Activated CD4-positive, alpha-beta T cell treated with anti-CD3 and anti-CD28 coated beads, Interleukin-2, amount 10 ng/mL, durations not matched to agents 24 days and 14 days (primary cell): ENCODE results near the gene DIS3L2. TPM values are rescaled to one million over a fixed set of nuclear protein-coding genes. Genes with fewer than 3 reads are reported as not detected.
"Not testable (repeated sequence)": the region's sequence is repeated elsewhere in the genome, so short reads cannot be mapped to it uniquely, and the experiment has no call there.

Source experiments
- DNase-seq: peaks from one replicate; pipeline ENCODE4 v3.0.0; 2022
- H3K27ac Mint-ChIP-seq: one replicate; pipeline ENCODE4 v1.8.0; 2022; ENCODE audit warnings: mild to moderate bottlenecking, mixed read lengths
- H3K27me3 Mint-ChIP-seq: one replicate; pipeline ENCODE4 v1.8.0; 2022; ENCODE audit warnings: mixed read lengths
- H3K36me3 Mint-ChIP-seq: one replicate; pipeline ENCODE4 v1.8.0; 2022; ENCODE audit warnings: low read depth, mild to moderate bottlenecking, mixed read lengths
- H3K4me1 Mint-ChIP-seq: one replicate; pipeline ENCODE4 v1.8.0; 2021; ENCODE audit warnings: mixed read lengths
- H3K4me3 Mint-ChIP-seq: one replicate; pipeline ENCODE4 v1.8.0; 2022; ENCODE audit warnings: mild to moderate bottlenecking, moderate library complexity, mixed read lengths
- H3K9me3 Mint-ChIP-seq: one replicate; pipeline ENCODE4 v1.8.0; 2021; ENCODE audit warnings: mixed read lengths
- intact Hi-C: fragments of 100-400 bp; cut with micrococcal nuclease; formaldehyde crosslinking; loops from one replicate; pipeline ENCODE4 v1.15.1; 2023
- total RNA-seq: library from RNA; stranded (reverse); gene quantifications from 2 replicates; pipeline ENCODE4 v1.2.3, GENCODE V29; 2022

DIS3L2 gene
- total RNA-seq, 1 donor from 2014 or later = 27.8 TPM

DNA sequence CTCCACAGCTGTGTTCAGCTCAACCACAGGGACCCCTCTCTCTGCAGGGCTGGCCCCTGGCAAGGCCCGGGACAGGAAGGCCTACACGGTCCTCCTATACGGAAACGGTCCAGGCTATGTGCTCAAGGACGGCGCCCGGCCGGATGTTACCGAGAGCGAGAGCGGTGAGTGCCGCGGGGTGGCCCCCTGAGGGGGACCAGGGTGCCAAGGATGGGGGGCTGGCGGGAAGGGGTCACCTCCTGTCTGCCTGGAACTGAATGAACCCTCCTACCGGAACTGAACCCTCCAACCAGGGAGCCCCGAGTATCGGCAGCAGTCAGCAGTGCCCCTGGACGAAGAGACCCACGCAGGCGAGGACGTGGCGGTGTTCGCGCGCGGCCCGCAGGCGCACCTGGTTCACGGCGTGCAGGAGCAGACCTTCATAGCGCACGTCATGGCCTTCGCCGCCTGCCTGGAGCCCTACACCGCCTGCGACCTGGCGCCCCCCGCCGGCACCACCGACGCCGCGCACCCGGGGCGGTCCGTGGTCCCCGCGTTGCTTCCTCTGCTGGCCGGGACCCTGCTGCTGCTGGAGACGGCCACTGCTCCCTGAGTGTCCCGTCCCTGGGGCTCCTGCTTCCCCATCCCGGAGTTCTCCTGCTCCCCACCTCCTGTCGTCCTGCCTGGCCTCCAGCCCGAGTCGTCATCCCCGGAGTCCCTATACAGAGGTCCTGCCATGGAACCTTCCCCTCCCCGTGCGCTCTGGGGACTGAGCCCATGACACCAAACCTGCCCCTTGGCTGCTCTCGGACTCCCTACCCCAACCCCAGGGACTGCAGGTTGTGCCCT lies 419.9 kb downstream of the DIS3L2 start:
- H3K4me1 Mint-ChIP-seq, H3K4me3 Mint-ChIP-seq: not testable (repeated sequence)

DNA sequence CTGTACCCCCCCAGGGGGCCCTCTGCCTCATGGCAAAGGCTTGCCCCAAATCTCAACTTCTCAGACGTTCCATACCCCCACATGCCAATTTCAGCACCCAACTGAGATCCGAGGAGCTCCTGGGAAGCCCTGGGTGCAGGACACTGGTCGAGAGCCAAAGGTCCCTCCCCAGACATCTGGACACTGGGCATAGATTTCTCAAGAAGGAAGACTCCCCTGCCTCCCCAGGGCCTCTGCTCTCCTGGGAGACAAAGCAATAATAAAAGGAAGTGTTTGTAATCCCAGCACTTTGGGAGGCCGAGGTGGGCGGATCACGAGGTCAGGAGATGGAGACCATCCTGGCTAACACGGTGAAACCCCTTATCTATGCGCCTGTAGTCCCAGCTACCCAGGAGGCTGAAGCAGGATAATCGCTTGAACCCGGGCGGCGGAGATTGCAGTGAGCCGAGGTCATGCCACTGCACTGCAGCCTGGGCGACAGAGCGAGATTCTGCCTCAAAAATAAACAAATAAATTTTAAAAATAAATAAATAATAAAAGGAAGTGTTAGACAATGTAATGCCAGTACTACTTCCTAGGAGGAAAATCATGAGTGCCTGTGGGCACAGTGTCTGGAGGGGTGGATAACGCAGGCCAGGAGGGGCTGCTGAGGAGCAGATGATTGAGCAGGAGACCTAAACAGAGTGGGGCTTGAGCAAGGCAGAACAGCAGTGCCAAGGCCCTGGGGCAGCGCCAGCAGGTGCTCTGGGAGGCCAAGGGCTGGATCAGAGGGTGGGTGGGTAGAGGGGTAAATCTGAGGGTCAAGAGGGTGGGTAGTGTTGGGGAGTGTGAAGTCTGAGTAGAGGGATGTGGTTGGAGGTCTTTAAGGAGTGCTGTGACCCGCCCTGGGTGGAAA lies 421.1 kb downstream of the DIS3L2 start:
- H3K27ac Mint-ChIP-seq = no peak overlapping the region
- intact Hi-C loops = no loop called here
- no peaks in the 10 kb centered on the region for H3K36me3 Mint-ChIP-seq

More for the DNA sequence above, 419.9 kb downstream of the DIS3L2 start:
- H3K36me3 Mint-ChIP-seq, H3K9me3 Mint-ChIP-seq, H3K27ac Mint-ChIP-seq, intact Hi-C loops: not testable (repeated sequence)
- H3K27me3 Mint-ChIP-seq = peaks cover 31% of the 10 kb centered on the region
- peak; percentile 69 for DNase-seq

DNA sequence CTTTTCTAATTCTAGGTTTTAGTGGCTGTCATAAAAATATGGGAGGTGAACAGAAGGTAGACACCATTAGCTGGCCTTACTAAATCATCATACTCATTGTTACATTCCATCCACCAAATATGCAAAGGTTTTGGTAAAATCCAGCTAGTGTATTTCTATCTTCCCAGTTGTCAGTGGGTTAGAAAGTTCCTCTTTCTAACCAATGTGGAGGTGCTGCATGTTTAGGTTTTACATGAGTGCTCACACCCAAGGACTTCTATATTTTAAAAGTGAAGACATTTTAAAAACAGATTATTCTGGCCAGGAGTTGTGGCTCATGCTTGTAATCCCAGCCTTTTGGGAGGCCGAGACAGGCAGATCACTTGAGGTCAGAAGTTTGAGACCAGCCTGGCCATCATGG lies 423.0 kb downstream of the DIS3L2 start:
- intact Hi-C loops = no loop called here
- no peak overlapping the region for H3K4me3 Mint-ChIP-seq
- no peaks in the 10 kb centered on the region for H3K36me3 Mint-ChIP-seq
- no peak overlapping the region for H3K27ac Mint-ChIP-seq
- no peaks in the 10 kb centered on the region for H3K4me1 Mint-ChIP-seq
- H3K27me3 Mint-ChIP-seq = peaks cover 39% of the 10 kb centered on the region
- no peak for DNase-seq
- no peaks in the 10 kb centered on the region for H3K9me3 Mint-ChIP-seq

More for the DNA sequence above, 421.1 kb downstream of the DIS3L2 start:
- no peak overlapping the region for H3K4me3 Mint-ChIP-seq
- DNase-seq = no peak
- no peaks in the 10 kb centered on the region for H3K4me1 Mint-ChIP-seq
- H3K27me3 Mint-ChIP-seq = peaks cover 34% of the 10 kb centered on the region
- no peaks in the 10 kb centered on the region for H3K9me3 Mint-ChIP-seq

DNA sequence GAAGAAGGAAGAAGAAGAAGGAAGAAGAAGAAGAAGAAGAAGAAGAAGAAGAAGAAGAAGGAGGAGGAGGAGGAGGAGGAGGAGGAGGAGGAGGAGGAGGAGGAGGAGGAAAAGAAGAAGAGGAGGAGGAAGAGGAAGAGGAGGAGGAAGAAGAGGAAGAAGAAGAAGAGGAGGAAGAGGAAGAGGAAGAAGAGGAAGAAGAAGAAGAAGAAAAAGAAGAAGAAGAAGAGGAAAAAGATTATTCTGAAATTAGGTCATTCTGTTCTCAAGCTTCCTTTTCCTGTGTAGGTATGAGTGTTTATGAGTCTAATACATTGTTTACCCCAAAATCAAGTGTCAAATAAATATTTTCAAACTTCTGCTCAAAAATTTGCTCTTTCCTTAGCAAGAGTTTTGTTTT lies 423.5 kb downstream of the DIS3L2 start:
- H3K36me3 Mint-ChIP-seq, H3K4me1 Mint-ChIP-seq, H3K4me3 Mint-ChIP-seq, DNase-seq, intact Hi-C loops, H3K9me3 Mint-ChIP-seq, H3K27ac Mint-ChIP-seq: not testable (repeated sequence)
- peaks cover 45% of the 10 kb centered on the region for H3K27me3 Mint-ChIP-seq

DNA sequence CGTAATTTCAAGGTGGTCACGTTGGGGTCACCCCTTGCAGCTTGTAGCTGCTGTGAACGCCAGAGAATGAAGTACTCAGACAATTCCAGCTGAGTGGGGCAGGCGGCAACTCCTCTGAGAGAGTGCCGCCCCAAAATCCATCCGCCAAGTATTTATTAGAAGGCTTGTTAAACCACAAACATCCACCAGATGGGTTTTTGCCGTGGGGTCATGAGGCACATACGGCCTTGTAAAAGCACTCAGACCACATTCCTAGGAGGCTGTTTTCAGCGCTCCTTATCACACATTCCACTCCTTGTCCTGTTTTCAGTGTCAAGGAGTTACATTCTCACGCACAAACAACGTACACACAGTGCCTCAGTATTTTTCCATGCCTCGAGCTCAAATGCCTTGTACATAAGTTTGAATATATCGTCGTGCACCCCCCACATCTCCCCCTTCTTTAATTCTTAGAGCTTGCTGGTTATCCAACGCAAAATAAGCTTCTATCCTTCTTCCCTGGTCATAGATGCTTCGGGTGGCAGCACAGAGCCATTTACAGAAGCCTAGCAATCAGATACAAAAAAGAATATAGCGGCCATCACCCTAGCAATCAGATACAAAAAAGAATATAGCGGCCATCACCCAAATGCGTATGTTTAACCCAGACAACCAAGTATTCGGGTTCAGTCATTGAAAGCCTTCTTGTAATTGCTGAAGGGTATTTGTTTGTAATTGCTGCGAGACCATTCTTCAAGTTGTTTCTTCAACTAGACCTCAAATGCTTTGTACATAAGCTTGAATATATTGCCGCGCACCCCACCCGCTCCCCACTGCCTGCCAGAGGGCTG lies 424.4 kb downstream of the DIS3L2 start:
- Mint-ChIP-seq H3K27ac (no peak overlapping the region), H3K36me3 (no peaks in the 10 kb centered on the region), H3K9me3 (no peaks in the 10 kb centered on the region), H3K27me3 (peaks cover 51% of the 10 kb centered on the region), H3K4me1 (no peaks in the 10 kb centered on the region), H3K4me3 (no peak overlapping the region)
- intact Hi-C loops = no loop called here
- no peak for DNase-seq

DNA sequence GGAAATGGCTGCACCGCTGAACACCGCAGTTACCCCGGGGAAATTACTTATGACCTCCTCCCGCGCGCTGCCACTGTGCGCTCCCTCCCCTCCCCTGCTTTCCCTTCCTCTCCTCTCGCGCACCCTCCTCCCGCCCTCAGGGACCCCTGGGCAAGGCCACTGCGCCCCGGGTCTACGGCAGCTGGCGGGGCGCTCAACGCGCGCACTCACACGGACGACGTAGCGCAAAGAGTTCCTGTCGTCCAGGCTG lies 424.9 kb downstream of the DIS3L2 start:
- Mint-ChIP-seq H3K27me3 (peaks cover 53% of the 10 kb centered on the region), H3K4me1 (no peaks in the 10 kb centered on the region), H3K36me3 (no peaks in the 10 kb centered on the region), H3K9me3 (no peaks in the 10 kb centered on the region), H3K4me3 (no peak overlapping the region), H3K27ac (no peak overlapping the region)
- DNase-seq = no peak
- intact Hi-C loops = no loop called here

Other genes starting within 250 kb of the DIS3L2 start
- gene PDE6D, start 180.4 kb upstream of the DIS3L2 start, total RNA-seq = 33.4 and 36.0 TPM in 2 replicates
- gene COPS7B, start 175.3 kb upstream of the DIS3L2 start, total RNA-seq = 66.7 and 67.6 TPM in 2 replicates
- 0.76 and 2.2 TPM in 2 replicates for gene NPPC, start 35.3 kb upstream of the DIS3L2 start, total RNA-seq